ENCODE results near the gene GLT6D1.

Gene GLT6D1

GRCh38 chr9:135604437-135605237, 34.7 kb downstream of the GLT6D1 start:
- Histone ChIP-seq H3K4me3 (ENCODE audit: low read length) (no peak overlapping the region), H3K4me1 (ENCODE audit: low read length) (no peaks in the 10 kb centered on the region)
- no peak for TF ChIP-seq CTCF (IDR thresholded peaks at IDR 0.05; ENCODE audit: low read length)
- no peak for TF ChIP-seq EZH2phosphoT487 (IDR thresholded peaks at IDR 0.05; ENCODE audit: low read length)
- TF ChIP-seq EZH2 (optimal IDR thresholded peaks at IDR 0.05; ENCODE audit: low read depth, low read length) = no peak

DNA sequence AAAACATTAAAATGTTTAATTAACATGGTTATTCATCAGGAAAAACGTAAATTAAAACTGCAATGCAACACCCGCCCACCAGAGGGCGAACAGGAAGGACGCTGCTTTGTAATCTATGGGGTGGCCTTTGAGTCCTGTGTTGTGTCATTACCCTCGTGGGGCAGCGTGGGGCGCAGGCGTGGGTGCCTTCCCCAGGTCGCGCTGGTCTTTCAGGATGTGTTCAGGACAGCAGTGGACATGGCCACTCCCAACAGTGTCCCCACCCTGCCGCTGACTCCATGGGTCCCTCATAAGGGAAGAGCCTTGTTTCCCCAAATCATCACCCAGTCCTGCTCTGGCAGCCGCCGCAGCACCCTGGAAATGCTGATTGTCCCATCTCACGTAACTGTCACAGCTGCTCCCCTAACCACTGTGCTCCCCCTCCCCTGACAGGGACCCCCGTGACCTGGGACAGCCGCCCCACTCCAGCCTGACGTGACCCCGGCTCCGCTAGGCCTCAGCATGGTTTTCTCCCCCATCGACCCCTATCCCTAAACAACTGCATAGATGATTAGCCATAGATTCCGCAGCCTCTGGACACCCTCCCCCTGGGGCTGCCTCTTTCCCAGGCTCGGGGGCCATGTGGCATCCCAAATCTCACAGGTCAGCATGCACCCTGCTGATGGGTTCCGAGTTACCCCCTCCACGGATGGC, 36.4 kb downstream of the GLT6D1 start:
- H3K79me2 ChIP-seq (ENCODE audit: low read length) = no peaks in the 10 kb centered on the region
- no peaks in the 10 kb centered on the region for H3K9me2 ChIP-seq (replicated peaks; ENCODE audit: insufficient read depth, low read length)
- H3K9ac ChIP-seq (ENCODE audit: low read length) = no peak overlapping the region
- no peak overlapping the region for H3K27ac ChIP-seq (ENCODE audit: low read length)
- DNase-seq = peak; percentile 64
- H3K4me1 ChIP-seq (ENCODE audit: low read length) = no peaks in the 10 kb centered on the region
- H4K20me1 ChIP-seq (ENCODE audit: insufficient read depth, low read length) = no peaks in the 10 kb centered on the region
- no peak overlapping the region for H3K4me3 ChIP-seq (ENCODE audit: low read length)
- no peak overlapping the region for H3K4me2 ChIP-seq (ENCODE audit: low read depth, low read length)
- H3K36me3 ChIP-seq (replicated peaks; ENCODE audit: insufficient read depth, low read length) = no peaks in the 10 kb centered on the region
- TF ChIP-seq EZH2phosphoT487 (IDR thresholded peaks at IDR 0.05; ENCODE audit: low read length) (no peak), CTCF (IDR thresholded peaks at IDR 0.05; ENCODE audit: low read length) (peak; percentile 68), EZH2 (optimal IDR thresholded peaks at IDR 0.05; ENCODE audit: low read depth, low read length) (no peak)
- peak overlapping the region; percentile 22; the same call in 1 of the 2 replicates for H2AFZ ChIP-seq (ENCODE audit: low read length)
- no peaks in the 10 kb centered on the region for H3K9me3 ChIP-seq (replicated peaks; ENCODE audit: insufficient read depth, low read length)
- peaks cover 24% of the 10 kb centered on the region; the same call in 1 of the 2 replicates for H3K27me3 ChIP-seq (replicated peaks; ENCODE audit: insufficient read depth, low read length)
- H3F3A ChIP-seq (ENCODE audit: insufficient read depth, low read length) = no peaks in the 10 kb centered on the region

More at GRCh38 chr9:135604437-135605237, 34.7 kb downstream of the GLT6D1 start:
- no peak overlapping the region for H2AFZ ChIP-seq (ENCODE audit: low read length)
- H3K9ac ChIP-seq (ENCODE audit: low read length) = no peak overlapping the region
- DNase-seq = no peak
- no peaks in the 10 kb centered on the region for H3K9me2 ChIP-seq (replicated peaks; ENCODE audit: insufficient read depth, low read length)
- H3K36me3 ChIP-seq (replicated peaks; ENCODE audit: insufficient read depth, low read length) = no peaks in the 10 kb centered on the region
- no peaks in the 10 kb centered on the region for H3K9me3 ChIP-seq (replicated peaks; ENCODE audit: insufficient read depth, low read length)
- H3F3A ChIP-seq (ENCODE audit: insufficient read depth, low read length) = no peaks in the 10 kb centered on the region
- no peaks in the 10 kb centered on the region for H3K79me2 ChIP-seq (ENCODE audit: low read length)
- no peak overlapping the region; the same call in 1 of the 2 replicates for H3K4me2 ChIP-seq (ENCODE audit: low read depth, low read length)
- no peaks in the 10 kb centered on the region for H4K20me1 ChIP-seq (ENCODE audit: insufficient read depth, low read length)
- H3K27ac ChIP-seq (ENCODE audit: low read length) = no peak overlapping the region
- H3K27me3 ChIP-seq (replicated peaks; ENCODE audit: insufficient read depth, low read length) = peaks cover 38% of the 10 kb centered on the region

GRCh38 chr9:135601988-135602387, 37.4 kb downstream of the GLT6D1 start:
- no peaks in the 10 kb centered on the region for H4K20me1 ChIP-seq (ENCODE audit: insufficient read depth, low read length)
- no peak for DNase-seq
- H3K9me2 ChIP-seq (replicated peaks; ENCODE audit: insufficient read depth, low read length) = no peaks in the 10 kb centered on the region
- H3K27me3 ChIP-seq (replicated peaks; ENCODE audit: insufficient read depth, low read length) = peaks cover 28% of the 10 kb centered on the region; the same call in 1 of the 2 replicates
- no peak overlapping the region for H3K4me3 ChIP-seq (ENCODE audit: low read length)
- no peak overlapping the region for H3K4me2 ChIP-seq (ENCODE audit: low read depth, low read length)
- no peak overlapping the region for H3K27ac ChIP-seq (ENCODE audit: low read length)
- no peaks in the 10 kb centered on the region for H3K36me3 ChIP-seq (replicated peaks; ENCODE audit: insufficient read depth, low read length)
- H2AFZ ChIP-seq (ENCODE audit: low read length) = no peak overlapping the region
- no peaks in the 10 kb centered on the region for H3K79me2 ChIP-seq (ENCODE audit: low read length)
- H3K9ac ChIP-seq (ENCODE audit: low read length) = no peak overlapping the region
- no peaks in the 10 kb centered on the region for H3K9me3 ChIP-seq (replicated peaks; ENCODE audit: insufficient read depth, low read length)
- H3K4me1 ChIP-seq (ENCODE audit: low read length) = no peaks in the 10 kb centered on the region
- no peak for TF ChIP-seq EZH2phosphoT487 (IDR thresholded peaks at IDR 0.05; ENCODE audit: low read length)
- TF ChIP-seq CTCF (IDR thresholded peaks at IDR 0.05; ENCODE audit: low read length) = no peak
- no peak for TF ChIP-seq EZH2 (optimal IDR thresholded peaks at IDR 0.05; ENCODE audit: low read depth, low read length)
- no peaks in the 10 kb centered on the region for H3F3A ChIP-seq (ENCODE audit: insufficient read depth, low read length)

Measured in MM.1S (cell line).